ENCODE measurements around the gene LTF.
"Not testable (repeated sequence)": the region's sequence is repeated elsewhere in the genome, so short reads cannot be mapped to it uniquely, and the experiment has no call there.

LTF gene

GRCh38 chr3:46440531-46441294, 24.0 kb downstream of the LTF start:
- DNase-seq (ENCODE audit: low spot score), result peak; percentile 21

DNA sequence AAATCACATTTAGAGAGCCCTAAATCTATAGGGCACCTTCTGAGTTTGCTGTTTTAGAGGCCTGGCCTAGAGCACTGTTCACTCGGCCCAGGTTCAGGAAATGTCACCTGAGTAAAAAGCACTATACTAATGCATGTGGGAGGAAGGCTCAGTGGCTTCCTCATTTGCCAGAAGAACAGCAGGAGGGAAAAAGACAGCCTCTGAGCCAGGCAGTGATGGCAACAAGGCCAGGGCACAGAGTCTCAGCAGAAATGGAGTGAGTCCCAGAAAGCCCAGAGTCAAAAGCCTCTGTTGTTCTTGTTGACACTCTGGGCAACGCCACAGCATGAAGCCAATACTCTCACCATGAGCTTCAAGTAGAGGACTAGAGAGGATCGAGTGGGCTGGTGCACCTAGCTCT, 25.9 kb downstream of the LTF start:
- DNase-seq (ENCODE audit: low spot score), result no peak

DNA sequence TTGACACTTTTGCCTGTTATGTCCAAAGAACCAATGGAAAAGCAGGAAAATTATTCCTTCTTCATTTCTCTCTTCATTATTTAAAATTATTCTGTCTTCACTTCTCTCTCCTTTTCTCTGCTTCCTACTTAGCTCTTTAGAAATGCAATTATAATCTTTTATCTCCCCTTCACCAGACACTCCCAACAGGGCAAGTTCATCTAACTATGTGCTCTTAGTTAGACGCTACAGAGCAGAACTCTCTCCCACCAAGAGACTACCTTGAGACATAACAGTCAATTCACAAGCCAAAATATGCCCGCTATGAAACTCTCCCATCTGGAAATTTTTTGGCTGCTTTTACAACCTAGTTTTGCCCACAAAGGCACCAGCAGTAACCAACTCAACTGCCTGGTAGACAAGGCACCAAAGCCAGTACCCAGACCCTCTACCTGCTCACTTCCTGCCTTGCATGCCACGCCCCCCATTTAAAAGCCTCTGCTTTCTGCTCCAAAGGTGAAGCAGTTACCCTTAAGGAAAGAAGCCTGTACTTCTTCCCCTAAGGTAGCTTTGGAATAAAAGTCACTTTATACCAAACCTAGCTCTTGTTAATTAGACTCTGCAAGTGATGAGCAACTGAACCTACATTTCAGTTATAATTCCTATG, 29.5 kb downstream of the LTF start:
- no peak for DNase-seq (ENCODE audit: low spot score)

GRCh38 chr3:46433841-46434240, 30.9 kb downstream of the LTF start:
- DNase-seq (ENCODE audit: low spot score), result no peak

DNA sequence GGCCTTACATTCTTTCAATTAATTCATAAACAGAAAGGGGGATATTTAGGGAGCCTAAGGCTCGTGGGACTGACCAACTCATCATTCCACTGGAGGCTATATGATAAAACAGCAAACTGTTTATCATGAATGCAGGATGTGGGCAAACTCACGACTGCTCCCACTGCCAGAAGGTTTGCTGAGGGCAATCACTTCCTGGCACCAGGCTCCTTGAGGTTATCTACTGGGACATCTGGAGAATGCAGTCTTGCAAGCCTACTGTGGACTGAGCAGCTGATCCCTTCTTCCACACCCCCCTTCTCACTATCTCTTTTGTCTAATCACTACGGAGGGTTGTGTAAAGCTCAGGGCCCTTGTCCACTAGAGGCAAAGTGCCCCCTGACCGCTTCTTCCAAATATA, 31.6 kb downstream of the LTF start:
- DNase-seq (ENCODE audit: low spot score), result not testable (repeated sequence)

DNA sequence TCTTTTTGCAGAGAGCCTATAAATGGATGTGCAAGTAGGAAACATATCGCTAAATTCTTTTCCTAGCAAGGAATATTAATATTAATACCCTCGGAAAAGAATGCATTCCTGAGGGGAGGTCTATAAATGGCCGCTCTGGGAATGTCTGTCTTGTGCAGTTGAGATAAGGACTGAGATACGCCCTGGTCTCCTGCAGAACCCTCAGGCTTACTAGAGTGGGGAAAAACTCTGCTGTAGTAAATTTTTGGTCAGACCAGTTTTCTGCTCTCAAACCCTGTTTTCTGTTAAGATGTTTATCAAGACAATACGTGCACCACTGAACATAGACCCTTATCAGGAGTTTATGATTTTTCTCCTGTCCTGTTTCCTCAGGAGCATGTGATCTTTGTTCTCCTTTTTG, 32.8 kb downstream of the LTF start:
- DNase-seq (ENCODE audit: low spot score), result not testable (repeated sequence)

- not testable (repeated sequence) for DNase-seq (ENCODE audit: low spot score)
These were observed 33.8 kb downstream of the LTF start for GRCh38 chr3:46430879-46431278.

- DNase-seq (ENCODE audit: low spot score), result no peak
These were observed 35.0 kb downstream of the LTF start for GRCh38 chr3:46429671-46430070.

DNA sequence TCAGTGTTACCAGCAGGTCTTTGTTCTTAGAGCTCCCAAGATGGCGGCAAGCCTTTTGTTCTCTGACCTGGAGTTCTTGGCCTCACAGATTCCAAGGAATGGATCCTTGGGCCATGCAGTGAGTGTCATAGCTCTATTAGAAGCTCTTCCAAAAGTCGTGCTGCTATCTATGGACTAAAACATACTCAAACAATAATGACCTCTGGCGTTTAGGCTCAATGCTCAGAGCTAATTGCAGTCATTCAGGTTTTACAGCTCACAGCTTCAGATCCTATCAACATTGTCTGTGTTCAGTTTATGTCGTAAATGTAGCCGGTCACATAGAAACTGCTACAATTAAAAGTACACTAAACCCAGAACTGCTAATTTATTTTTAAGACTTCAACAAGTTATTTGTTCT, 35.5 kb downstream of the LTF start:
- no peak for DNase-seq (ENCODE audit: low spot score)

- DNase-seq (ENCODE audit: low spot score), result no peak
These were observed 36.5 kb downstream of the LTF start for GRCh38 chr3:46427916-46428833.

GRCh38 chr3:46427404-46427803, 37.3 kb downstream of the LTF start:
- DNase-seq (ENCODE audit: low spot score), result not testable (repeated sequence)

DNA sequence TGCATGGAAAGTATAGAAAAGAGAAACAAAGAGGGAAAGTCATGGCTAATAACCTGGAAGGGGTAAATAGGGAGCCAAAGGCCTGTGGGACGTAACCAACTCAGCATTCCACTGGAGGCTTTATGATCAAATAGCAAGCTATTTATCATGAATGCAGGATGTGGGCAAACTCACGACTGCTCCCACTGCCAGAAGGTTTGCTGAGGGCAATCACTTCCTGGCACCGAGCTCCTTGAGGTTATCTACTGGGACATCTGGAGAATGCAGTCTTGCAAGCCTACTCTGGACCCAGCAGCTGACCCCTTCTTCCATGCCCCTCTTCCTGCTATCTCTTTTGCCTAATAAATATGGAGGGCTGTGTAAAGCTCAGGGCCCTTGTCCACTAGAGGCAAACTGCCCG, 38.2 kb downstream of the LTF start:
- not testable (repeated sequence) for DNase-seq (ENCODE audit: low spot score)

DNA sequence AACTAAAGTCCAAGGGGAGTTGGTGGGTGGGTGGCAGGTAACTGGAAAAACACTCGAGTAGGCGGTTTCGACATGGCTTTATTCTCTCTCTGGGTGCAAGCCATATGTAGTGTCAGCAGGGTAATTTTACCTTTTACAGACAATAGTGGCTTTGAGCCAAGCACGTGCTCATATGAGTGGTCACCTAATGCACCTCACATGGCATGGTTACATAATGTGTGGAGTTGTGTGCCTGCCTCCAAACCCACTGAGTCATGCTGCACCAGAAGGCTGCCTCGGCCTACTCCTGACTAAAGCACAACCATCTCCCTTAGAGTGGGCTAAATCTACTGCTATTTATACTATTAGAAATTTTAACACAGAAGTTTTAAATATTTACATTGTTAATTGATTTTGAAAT, 41.1 kb downstream of the LTF start:
- DNase-seq (ENCODE audit: low spot score), result no peak

DNA sequence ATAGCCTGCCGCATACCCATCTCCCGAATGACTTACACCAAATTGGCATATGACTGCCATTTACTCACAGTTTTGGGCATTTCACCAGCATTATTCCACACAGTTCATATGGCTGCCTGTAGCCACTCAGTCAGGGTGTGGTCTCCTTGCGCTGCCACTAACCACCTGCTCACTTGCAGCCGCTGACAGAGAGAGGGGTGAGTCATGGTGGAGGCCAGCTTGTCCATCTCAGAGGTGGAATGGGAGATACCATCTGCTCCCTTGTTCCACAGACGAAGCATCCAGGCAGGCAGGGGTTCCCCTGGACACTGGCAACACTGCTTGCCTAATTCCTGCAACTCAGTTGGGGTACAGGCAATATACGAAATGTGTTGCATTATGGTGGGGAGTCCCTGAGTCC, 42.1 kb downstream of the LTF start:
- no peak for DNase-seq (ENCODE audit: low spot score)

GRCh38 chr3:46420931-46421330, 43.8 kb downstream of the LTF start:
- DNase-seq (ENCODE audit: low spot score), result no peak

GRCh38 chr3:46419816-46420215, 44.9 kb downstream of the LTF start:
- DNase-seq (ENCODE audit: low spot score), result no peak

DNA sequence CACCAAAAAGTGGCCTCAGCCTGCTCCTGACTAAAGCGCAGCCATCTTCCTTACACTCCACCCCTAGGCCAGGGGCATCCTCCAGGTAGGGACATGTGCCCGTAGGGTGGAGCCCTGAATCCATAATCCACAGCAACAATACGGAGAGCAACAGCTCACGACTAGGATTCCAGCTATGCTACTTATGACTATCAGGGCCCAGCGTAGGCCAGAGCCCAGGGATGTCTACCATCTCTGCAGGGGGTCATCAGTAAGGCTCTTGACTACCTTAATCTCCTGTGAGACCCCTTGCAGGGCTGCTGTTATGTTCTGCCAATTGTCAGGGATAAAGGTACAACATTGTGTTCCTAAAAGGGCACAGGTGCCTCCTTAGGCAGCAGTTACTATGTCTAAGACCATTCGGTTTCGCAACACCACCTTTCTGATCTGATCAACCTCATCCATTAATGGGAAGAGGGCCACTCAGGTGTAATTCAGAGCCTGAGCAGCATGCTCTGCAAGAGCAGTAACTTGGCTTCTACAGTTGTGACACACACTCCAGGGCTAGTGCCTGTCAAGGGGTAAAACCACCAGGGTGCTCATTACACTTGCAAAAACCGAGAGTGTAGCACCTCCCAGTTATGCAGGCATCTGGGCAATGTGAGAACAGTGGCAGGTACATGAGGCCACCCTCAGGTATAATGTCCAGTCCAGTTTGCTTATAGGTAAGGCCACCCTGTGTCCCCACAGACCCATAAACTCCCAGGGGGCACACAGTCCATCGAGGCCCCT, 46.7 kb downstream of the LTF start:
- DNase-seq (ENCODE audit: low spot score), result no peak

GRCh38 chr3:46416811-46417510, 47.7 kb downstream of the LTF start:
- no peak for DNase-seq (ENCODE audit: low spot score)

- no peak for DNase-seq (ENCODE audit: low spot score)
These were observed 48.4 kb downstream of the LTF start for GRCh38 chr3:46416125-46416810.

- DNase-seq (ENCODE audit: low spot score), result no peak
These were observed 50.0 kb downstream of the LTF start for GRCh38 chr3:46414739-46415138.

DNA sequence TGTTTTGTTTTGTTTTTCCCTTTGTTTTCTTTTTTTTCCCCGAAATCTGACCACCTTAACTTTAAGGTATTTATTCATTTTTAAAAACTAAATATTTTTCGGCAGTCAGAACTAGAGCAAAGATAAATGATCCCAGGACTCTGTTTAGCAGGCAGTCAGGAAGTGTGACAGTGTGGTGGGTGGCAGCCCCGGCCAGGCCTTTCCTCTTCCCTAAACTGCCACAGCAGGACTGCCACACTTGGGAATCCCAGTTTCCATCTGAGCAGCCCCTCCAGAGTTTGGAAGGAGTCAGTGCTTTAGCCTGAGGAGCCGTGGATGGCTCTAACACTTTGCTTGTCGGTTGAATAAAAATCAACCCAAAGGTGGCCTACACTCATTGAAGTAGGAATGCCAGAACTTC, 50.8 kb downstream of the LTF start:
- no peak for DNase-seq (ENCODE audit: low spot score)
